GM12878 (cell line): ENCODE data around the gene NINL. TPM values are rescaled to one million over a fixed set of nuclear protein-coding genes. Genes with fewer than 3 reads are reported as not detected.

Source experiments
- ATAC-seq: fragments of 200-7000 bp; cut with Tn5 transposase; 3 replicates; pipeline ENCODE4 v1.9.1; 2020; ENCODE audit warnings: mild to moderate bottlenecking, moderate library complexity
- BruUV-seq: library from RNA; stranded (reverse); fragments of 400-500 nt; replicated peaks from 2 replicates; lab custom pipeline; 2021; lab: Mats Ljungman, UMichigan
- CTCF ChIA-PET: fragments of 300-600 bp; sonication (Branson Sonifier 250); formaldehyde crosslinking; extraction: SDS; loops from one replicate; lab custom pipeline; 2021; ENCODE audit warnings: inconsistent platforms; lab: Yijun Ruan, JAX
- POLR2A ChIA-PET: fragments of 350-600 bp; formaldehyde crosslinking; extraction: SDS; loops from one replicate; lab custom pipeline; 2021; ENCODE audit warnings: inconsistent platforms; lab: Charles Lee
- RAD21 ChIA-PET: fragments of 300-600 bp; sonication (Branson Sonifier 250); formaldehyde crosslinking; loops from one replicate; lab custom pipeline; 2023; ENCODE audit warnings: antibody characterized with exemption; ENCODE audit not compliant: unreplicated experiment; lab: Charles Lee
- SMC1A ChIA-PET: fragments of 300-600 bp; sonication (Branson Sonifier 250); formaldehyde crosslinking; loops from one replicate; lab custom pipeline; 2023; ENCODE audit not compliant: unreplicated experiment, uncharacterized antibody; lab: Charles Lee
- DNase-seq: peaks from one replicate; pipeline ENCODE4 v3.0.0-alpha.2; 2011; ENCODE audit warnings: low read depth, low spot score
- FAIRE-seq: peaks from 3 replicates; lab custom pipeline; 2011; peaks lifted over from hg19 to GRCh38; lab: Jason Lieb, UNC
- H2AFZ ChIP-seq: 2 replicates; pipeline ENCODE4 v1.6.0; 2011; ENCODE audit warnings: low read depth, low read length, control low read depth; ENCODE audit not compliant: control insufficient read depth
- H3K27ac ChIP-seq: 2 replicates; pipeline ENCODE4 v1.5.1; 2011; ENCODE audit warnings: control low read depth; ENCODE audit not compliant: control insufficient read depth, insufficient read depth
- H3K27me3 ChIP-seq, 2 experiments: replicated peaks in 1 of 2; 2 replicates each; pipeline versions ENCODE4 v1.6.0 to v1.6.1; 2011; ENCODE audit warnings: low read length in 1 of 2; ENCODE audit not compliant: control insufficient read depth in 2 of 2, insufficient read depth in 2 of 2
- H3K36me3 ChIP-seq, 2 experiments: 2 replicates each; pipeline ENCODE4 v1.5.1; 2011; ENCODE audit warnings: low read length in 1 of 2; ENCODE audit not compliant: control insufficient read depth in 2 of 2, insufficient read depth in 2 of 2
- H3K4me1 ChIP-seq: 2 replicates; pipeline ENCODE4 v1.6.1; 2011; ENCODE audit warnings: mild to moderate bottlenecking, low read length, moderate library complexity, mixed read lengths; ENCODE audit not compliant: control insufficient read depth, insufficient read depth
- H3K4me2 ChIP-seq: 2 replicates; pipeline ENCODE4 v1.6.0; 2011; ENCODE audit warnings: control low read depth; ENCODE audit not compliant: control insufficient read depth, insufficient read depth
- H3K4me3 ChIP-seq: fragments of 200-600 bp; sonication (generic); 2 replicates; pipeline ENCODE4 v1.5.1; 2016
- H3K79me2 ChIP-seq: 2 replicates; pipeline ENCODE4 v1.6.0; 2011; ENCODE audit warnings: low read length; ENCODE audit not compliant: control insufficient read depth, insufficient read depth
- H3K9ac ChIP-seq: 2 replicates; pipeline ENCODE4 v1.8.0; 2011; ENCODE audit warnings: low read length, control low read depth, mixed read lengths; ENCODE audit not compliant: control insufficient read depth, insufficient read depth
- H3K9me3 ChIP-seq: replicated peaks from 3 replicates; pipeline ENCODE4 v1.5.1; 2011; ENCODE audit warnings: mild to moderate bottlenecking, low read length; ENCODE audit not compliant: control insufficient read depth, insufficient read depth
- H4K20me1 ChIP-seq: 2 replicates; pipeline ENCODE4 v1.6.0; 2011; ENCODE audit not compliant: control insufficient read depth, insufficient read depth
- ESRRA ChIP-seq: IDR thresholded peaks from 2 replicates; pipeline ENCODE4 v1.6.1; 2012; ENCODE audit warnings: mild to moderate bottlenecking, low read length, improper control_type of control experiment
- GATAD2B ChIP-seq: fragments of 450-650 bp; conservative IDR thresholded peaks from 2 replicates; pipeline ENCODE4 v1.6.1; 2017; ENCODE audit warnings: low read depth, mild to moderate bottlenecking, moderate library complexity
- NFIC ChIP-seq: IDR thresholded peaks from 2 replicates; pipeline ENCODE4 v1.6.1; 2012; ENCODE audit warnings: low read depth, mild to moderate bottlenecking, inconsistent platforms, low read length, moderate library complexity
- PAX8 ChIP-seq: fragments of 450-650 bp; IDR thresholded peaks from 2 replicates; pipeline ENCODE4 v1.6.1; 2017; ENCODE audit warnings: mild to moderate bottlenecking, moderate library complexity
- PML ChIP-seq: IDR thresholded peaks from 2 replicates; pipeline ENCODE4 v1.6.1; 2012; ENCODE audit warnings: low read length, inconsistent platforms
- RCOR1 ChIP-seq: conservative IDR thresholded peaks from 2 replicates; pipeline ENCODE4 v1.6.1; 2012; ENCODE audit warnings: low read depth, low read length, improper control_type of control experiment
- SREBF2 ChIP-seq: IDR thresholded peaks from 2 replicates; pipeline ENCODE4 v1.6.1; 2012; ENCODE audit warnings: mild to moderate bottlenecking, low read length
- WGBS: methylation state at CpG from one replicate; pipeline ENCODE4 v1.1.6; 2016; ENCODE audit warnings: low lambda C conversion rate; ENCODE audit not compliant: insufficient replicate concordance, insufficient coverage; ENCODE audit errors: missing lambda C conversion rate; 5-methylcytosine and 5-hydroxymethylcytosine counted together
- in situ Hi-C: fragments of 300-500 bp; cut with MboI; formaldehyde crosslinking; loops from 9 replicates; pipeline ENCODE4 v1.14.3; 2018; ENCODE audit warnings: mixed read lengths
- intact Hi-C: fragments of 100-400 bp; cut with micrococcal nuclease; formaldehyde crosslinking; loops from one replicate; pipeline ENCODE4 v1.14.2; 2022; ENCODE audit not compliant: unreplicated experiment
- polyA plus RNA-seq, 11 experiments: library from polyadenylated mRNA; depleted of rRNA in 4 of 11; unstranded in 6 of 11; stranded (reverse) in 5 of 11; fragments of >200 nt; fragmentation: Nextera tagmentation in 4 of 11; fragmentation: Illumina TruSeq in 1 of 11; extraction: Ambion mirVana in 4 of 11; extraction: Trizol in 1 of 11; gene quantifications; 1 replicate in 1 of 11; 2 replicates in 10 of 11; pipeline versions ENCODE4 v1.2.1 to v1.2.3, GENCODE V29; 2011 to 2016; ENCODE audit warnings: inconsistent platforms in 2 of 11, missing spikeins in 2 of 11, low read depth in 1 of 11
- total RNA-seq, 4 experiments: library from RNA; depleted of rRNA in 3 of 4; stranded (reverse); fragments of >200 nt in 3 of 4; fragmentation: Illumina TruSeq in 1 of 4; extraction: Trizol in 1 of 4; gene quantifications; 2 replicates each; pipeline versions ENCODE4 v1.2.1 to v1.2.3, GENCODE V29; 2013 to 2021
- TF ChIP-seq, protein P1 (sequence below): fragments of 450-650 bp; IDR thresholded peaks from 2 replicates; pipeline ENCODE4 v1.6.1; 2017; ENCODE audit warnings: mild to moderate bottlenecking, low read depth, inconsistent platforms; ENCODE audit not compliant: poor library complexity, severe bottlenecking
- TF ChIP-seq, protein P2 (sequence below): IDR thresholded peaks from 2 replicates; pipeline ENCODE4 v1.6.1; 2011; ENCODE audit warnings: borderline replicate concordance, low read depth, mild to moderate bottlenecking, moderate library complexity, mixed read lengths, low read length; ENCODE audit not compliant: insufficient read depth; ENCODE audit errors: extremely low read length
- TF ChIP-seq, protein P3 (sequence below): IDR thresholded peaks from 2 replicates; pipeline ENCODE4 v1.6.1; 2012; ENCODE audit warnings: low read length, inconsistent platforms
- TF ChIP-seq, protein P4 (sequence below): IDR thresholded peaks from 2 replicates; pipeline ENCODE4 v1.6.1; 2012; ENCODE audit warnings: low read depth, low read length, improper control_type of control experiment

Gene NINL
- total and polyA plus RNA-seq, 10 of the 15 experiments (the other 5 are each of a cell fraction or from before 2014, with no cell fraction given): 0.04 to 0.77 (median 0.23) TPM; not detected in 1

DNA sequence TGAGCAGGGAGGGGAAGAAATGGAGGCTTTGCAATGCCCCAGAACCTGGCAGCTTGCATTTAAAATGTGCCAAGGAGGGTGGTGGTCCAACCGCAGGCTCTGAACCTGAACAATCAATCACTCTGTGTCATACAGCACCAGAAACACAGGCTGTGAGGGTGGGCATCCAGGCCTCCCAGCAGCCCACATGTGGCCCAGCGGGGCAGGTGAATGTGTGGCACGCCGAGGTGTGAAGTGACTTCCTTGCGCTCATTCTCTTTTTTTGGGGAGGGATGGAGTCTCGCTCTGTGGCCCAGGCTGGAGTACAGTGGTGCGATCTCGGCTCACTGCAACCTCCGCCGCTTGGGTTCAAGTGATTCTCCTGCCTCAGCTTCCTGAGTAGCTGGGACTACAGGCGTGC is 97.4 kb downstream of the NINL start:
- Histone ChIP-seq H4K20me1 (no peaks in the 10 kb centered on the region), H3K27me3 (no peaks in the 10 kb centered on the region), H2AFZ (no peak overlapping the region), H3K4me3 (no peak overlapping the region), H3K9ac (no peak overlapping the region), H3K36me3 (no peaks in the 10 kb centered on the region), H3K79me2 (no peaks in the 10 kb centered on the region), H3K27ac (no peak overlapping the region), H3K4me1 (no peaks in the 10 kb centered on the region), H3K9me3 (no peaks in the 10 kb centered on the region), H3K4me2 (no peak overlapping the region)
- ATAC-seq (no peak), DNase-seq (no peak), FAIRE-seq (no peak)
- BruUV-seq: no TSS peak
- intact Hi-C loops (no loop called here), in situ Hi-C loops (no loop called here)
- ChIA-PET RAD21 (no interaction called here), CTCF (no interaction called here), SMC1A (interaction anchor here (0.6 kb wide), 1 partner anchor 64 kb away, joined by 3 read pairs; no protein-coding TSS in a partner anchor), POLR2A (no interaction called here)
- 72% methylated on average over 11 of the region's 11 CpGs for WGBS
- TF ChIP-seq GATAD2B (no peak), RCOR1 (no peak), SREBF2 (no peak), PAX8 (no peak), PML (no peak), NFIC (no peak), ESRRA (no peak)
- TF ChIP-seq, protein P1, sequence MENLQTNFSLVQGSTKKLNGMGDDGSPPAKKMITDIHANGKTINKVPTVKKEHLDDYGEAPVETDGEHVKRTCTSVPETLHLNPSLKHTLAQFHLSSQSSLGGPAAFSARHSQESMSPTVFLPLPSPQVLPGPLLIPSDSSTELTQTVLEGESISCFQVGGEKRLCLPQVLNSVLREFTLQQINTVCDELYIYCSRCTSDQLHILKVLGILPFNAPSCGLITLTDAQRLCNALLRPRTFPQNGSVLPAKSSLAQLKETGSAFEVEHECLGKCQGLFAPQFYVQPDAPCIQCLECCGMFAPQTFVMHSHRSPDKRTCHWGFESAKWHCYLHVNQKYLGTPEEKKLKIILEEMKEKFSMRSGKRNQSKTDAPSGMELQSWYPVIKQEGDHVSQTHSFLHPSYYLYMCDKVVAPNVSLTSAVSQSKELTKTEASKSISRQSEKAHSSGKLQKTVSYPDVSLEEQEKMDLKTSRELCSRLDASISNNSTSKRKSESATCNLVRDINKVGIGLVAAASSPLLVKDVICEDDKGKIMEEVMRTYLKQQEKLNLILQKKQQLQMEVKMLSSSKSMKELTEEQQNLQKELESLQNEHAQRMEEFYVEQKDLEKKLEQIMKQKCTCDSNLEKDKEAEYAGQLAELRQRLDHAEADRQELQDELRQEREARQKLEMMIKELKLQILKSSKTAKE: no peak
- TF ChIP-seq, protein P2, sequence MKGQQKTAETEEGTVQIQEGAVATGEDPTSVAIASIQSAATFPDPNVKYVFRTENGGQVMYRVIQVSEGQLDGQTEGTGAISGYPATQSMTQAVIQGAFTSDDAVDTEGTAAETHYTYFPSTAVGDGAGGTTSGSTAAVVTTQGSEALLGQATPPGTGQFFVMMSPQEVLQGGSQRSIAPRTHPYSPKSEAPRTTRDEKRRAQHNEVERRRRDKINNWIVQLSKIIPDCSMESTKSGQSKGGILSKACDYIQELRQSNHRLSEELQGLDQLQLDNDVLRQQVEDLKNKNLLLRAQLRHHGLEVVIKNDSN: no peak
- TF ChIP-seq, protein P3, sequence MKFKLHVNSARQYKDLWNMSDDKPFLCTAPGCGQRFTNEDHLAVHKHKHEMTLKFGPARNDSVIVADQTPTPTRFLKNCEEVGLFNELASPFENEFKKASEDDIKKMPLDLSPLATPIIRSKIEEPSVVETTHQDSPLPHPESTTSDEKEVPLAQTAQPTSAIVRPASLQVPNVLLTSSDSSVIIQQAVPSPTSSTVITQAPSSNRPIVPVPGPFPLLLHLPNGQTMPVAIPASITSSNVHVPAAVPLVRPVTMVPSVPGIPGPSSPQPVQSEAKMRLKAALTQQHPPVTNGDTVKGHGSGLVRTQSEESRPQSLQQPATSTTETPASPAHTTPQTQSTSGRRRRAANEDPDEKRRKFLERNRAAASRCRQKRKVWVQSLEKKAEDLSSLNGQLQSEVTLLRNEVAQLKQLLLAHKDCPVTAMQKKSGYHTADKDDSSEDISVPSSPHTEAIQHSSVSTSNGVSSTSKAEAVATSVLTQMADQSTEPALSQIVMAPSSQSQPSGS: no peak
- TF ChIP-seq, protein P4, sequence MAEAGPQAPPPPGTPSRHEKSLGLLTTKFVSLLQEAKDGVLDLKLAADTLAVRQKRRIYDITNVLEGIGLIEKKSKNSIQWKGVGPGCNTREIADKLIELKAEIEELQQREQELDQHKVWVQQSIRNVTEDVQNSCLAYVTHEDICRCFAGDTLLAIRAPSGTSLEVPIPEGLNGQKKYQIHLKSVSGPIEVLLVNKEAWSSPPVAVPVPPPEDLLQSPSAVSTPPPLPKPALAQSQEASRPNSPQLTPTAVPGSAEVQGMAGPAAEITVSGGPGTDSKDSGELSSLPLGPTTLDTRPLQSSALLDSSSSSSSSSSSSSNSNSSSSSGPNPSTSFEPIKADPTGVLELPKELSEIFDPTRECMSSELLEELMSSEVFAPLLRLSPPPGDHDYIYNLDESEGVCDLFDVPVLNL: no peak
- TF ChIP-seq, all 136 proteins: peak for 0
